NCI-H524 treated with DMSO at 0.1 percent for 48 hours (cell line): Measurements from ENCODE around the gene PTPRN2.

ENCODE experiments used
- DNase-seq: peaks from one replicate; lab custom pipeline; 2025; lab: John Stamatoyannopoulos, UW

The PTPRN2 gene

GRCh38 chr7:158602905-158603772 is 15.5 kb upstream of the PTPRN2 start:
- DNase-seq = no peak

- DNase-seq = no peak
These were observed 14.4 kb upstream of the PTPRN2 start for GRCh38 chr7:158602041-158602440.

GRCh38 chr7:158601090-158601489 is 13.5 kb upstream of the PTPRN2 start:
- no peak for DNase-seq

GRCh38 chr7:158596745-158597144 is 9.1 kb upstream of the PTPRN2 start:
- DNase-seq = no peak

- DNase-seq = no peak
These were observed 8.7 kb upstream of the PTPRN2 start for GRCh38 chr7:158596309-158596708.

- no peak for DNase-seq
These were observed 7.4 kb upstream of the PTPRN2 start for GRCh38 chr7:158595068-158595467.

GRCh38 chr7:158592541-158592940 is 4.9 kb upstream of the PTPRN2 start:
- no peak for DNase-seq

- no peak for DNase-seq
These were observed 4.3 kb upstream of the PTPRN2 start for GRCh38 chr7:158591944-158592343.

GRCh38 chr7:158590181-158590530 is 2.5 kb upstream of the PTPRN2 start:
- no peak for DNase-seq

- no peak for DNase-seq
These were observed 2.0 kb upstream of the PTPRN2 start for GRCh38 chr7:158589653-158590052.

- no peak for DNase-seq
These were observed 1.3 kb upstream of the PTPRN2 start for GRCh38 chr7:158588878-158589442.

- no peak for DNase-seq
These were observed 658 bp upstream of the PTPRN2 start for GRCh38 chr7:158588085-158588877.

- no peak for DNase-seq
These were observed 993 bp downstream of the PTPRN2 start for GRCh38 chr7:158586499-158587161.

GRCh38 chr7:158585721-158586498 is 1.7 kb downstream of the PTPRN2 start:
- DNase-seq = no peak

GRCh38 chr7:158584407-158584806 is 3.2 kb downstream of the PTPRN2 start:
- DNase-seq = no peak

GRCh38 chr7:158583810-158584209 is 3.8 kb downstream of the PTPRN2 start:
- DNase-seq = no peak

- no peak for DNase-seq
These were observed 4.5 kb downstream of the PTPRN2 start for GRCh38 chr7:158583143-158583542.

- no peak for DNase-seq
These were observed 5.5 kb downstream of the PTPRN2 start for GRCh38 chr7:158582089-158582456.

- no peak for DNase-seq
These were observed 6.1 kb downstream of the PTPRN2 start for GRCh38 chr7:158581440-158582088.

GRCh38 chr7:158579662-158580646 is 7.7 kb downstream of the PTPRN2 start:
- DNase-seq = no peak
